ENCODE measurements around the gene RRAS.
A peak's percentile ranks its signal among the peaks of the same experiment; 100 is the strongest.

The RRAS gene

DNA sequence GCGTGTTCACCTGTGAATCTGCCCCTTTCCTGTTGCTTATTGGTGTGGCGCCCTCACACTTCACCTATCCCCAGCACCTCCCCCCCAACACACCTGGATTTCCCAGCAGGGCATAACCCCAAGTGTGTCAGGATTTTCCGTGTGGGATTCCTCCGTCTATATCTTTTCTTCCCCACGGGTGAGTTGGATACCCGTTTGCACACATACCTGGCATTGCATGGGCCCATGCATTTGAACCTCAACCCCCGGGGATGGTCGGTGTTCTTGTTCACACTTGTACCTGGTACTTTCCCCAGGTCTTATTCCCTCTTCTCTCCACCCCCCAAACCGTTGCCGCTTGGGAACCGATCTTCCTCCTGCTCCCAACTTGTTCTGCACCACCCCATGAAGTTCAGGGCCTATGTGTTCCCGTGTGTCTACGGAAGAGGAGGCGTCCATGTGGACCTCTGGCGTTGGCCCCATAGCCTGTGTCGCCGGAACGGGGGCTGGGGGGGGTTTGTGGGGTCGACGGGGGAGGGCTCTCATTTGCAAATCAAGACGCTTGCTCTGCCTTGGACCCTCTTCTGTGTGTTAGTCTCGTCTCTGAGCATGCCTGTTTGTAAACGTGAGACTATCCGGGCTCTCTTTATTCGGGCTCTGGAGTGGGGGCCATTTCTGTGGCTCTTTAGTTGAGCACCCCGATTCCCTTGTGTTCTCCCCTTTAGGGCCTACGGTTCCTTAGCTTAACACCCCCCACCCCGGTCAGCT is 47.3 kb downstream of the RRAS start:
- TF ChIP-seq CTCF (IDR thresholded peaks at IDR 0.05; ENCODE audit: low read depth, low read length), result no peak
- H3K4me3 ChIP-seq (ENCODE audit: low read depth, low read length), result peak overlapping the region; percentile 65

DNA sequence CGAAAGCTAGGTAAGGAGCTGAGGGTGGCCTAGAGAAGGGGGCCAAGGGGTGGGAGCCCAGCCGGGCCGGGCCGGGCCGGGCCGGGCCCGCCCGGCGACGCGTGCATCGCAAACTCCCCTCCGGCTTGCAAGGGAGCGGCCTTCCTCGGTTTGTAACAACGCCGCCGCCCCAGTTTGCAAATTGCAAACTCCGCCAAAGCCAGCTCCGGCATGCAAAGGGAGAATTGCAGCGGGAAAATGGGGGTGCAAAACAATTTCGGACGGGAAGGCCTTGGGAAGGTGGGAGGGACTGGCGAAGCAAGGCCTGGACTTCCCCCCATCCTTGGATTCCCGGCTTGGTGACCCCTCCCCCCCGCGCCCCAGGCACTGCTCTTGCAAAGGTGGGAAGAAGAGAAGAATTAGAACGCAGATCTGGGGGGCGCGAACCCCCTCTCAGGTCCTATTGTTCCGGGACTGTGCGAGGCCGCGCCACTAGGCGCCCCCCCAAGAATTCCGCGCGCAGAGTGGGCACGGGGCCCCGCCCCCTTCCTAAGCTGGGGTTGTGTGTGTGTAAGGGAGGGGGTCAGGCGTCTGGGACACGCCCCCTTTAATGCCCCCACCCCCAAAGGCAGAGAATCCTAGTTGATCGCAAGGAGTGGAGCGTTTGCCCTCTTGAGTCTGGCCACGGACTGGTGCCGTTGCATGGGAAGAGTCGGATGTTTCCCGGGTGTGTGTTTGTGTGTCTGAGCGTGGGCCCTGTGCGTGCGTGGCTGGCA is 48.0 kb downstream of the RRAS start:
- peak overlapping the region; percentile 65 for H3K4me3 ChIP-seq (ENCODE audit: low read depth, low read length)
- no peak for TF ChIP-seq CTCF (IDR thresholded peaks at IDR 0.05; ENCODE audit: low read depth, low read length)

DNA sequence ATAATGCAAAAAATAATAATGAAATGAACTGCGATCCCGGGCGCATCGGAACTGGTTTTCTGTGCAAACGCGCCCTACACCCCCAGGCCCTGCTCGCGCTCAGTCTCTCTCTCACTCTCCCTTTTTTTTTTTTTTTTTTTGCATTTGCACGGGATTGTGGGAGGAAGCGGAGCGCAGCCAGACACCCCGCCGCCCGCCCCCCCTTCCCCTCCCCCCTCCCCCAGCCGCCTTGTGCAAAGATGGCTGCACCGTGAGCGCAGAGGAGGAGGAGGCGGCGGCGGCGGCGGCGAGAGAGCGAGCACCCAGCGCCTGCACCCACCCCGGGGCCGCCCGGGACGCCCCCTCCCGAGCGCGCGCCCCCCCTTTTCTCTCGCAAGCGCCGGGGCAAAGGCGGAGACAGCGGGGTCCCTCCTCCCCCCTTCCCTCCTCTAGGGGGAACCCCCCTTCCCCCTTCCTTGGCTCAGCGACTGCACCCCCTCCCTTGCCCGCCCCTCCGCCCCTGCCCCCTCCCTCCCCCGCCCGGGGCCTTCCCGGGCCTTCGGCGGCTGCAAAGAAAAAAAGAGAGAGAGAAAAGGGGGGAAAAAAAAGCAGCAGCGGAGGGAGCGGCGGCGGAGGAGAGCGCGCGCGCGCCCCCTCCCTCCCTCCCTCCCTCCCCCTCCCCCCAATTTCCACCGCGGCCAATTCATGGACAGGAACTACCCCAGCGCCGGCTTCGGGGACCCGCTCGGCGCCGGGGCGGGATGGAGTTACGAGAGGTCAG is 48.8 kb downstream of the RRAS start, which contains the start of gene PRR12:
Gene PRR12, plus strand, starts transcription at position 212 of the 760 bp plus-strand sequence. Its CDS starts 473 bp downstream, at position 685.
- no peak for TF ChIP-seq CTCF (IDR thresholded peaks at IDR 0.05; ENCODE audit: low read depth, low read length)

GRCh38 chr19:49590071-49590970 is 49.6 kb downstream of the RRAS start:
- H3K4me3 ChIP-seq (ENCODE audit: low read depth, low read length), result peak overlapping the region; percentile 65
- TF ChIP-seq CTCF (IDR thresholded peaks at IDR 0.05; ENCODE audit: low read depth, low read length), result no peak

More for the DNA sequence above, 48.8 kb downstream of the RRAS start, which contains the start of gene PRR12:
- H3K4me3 ChIP-seq (ENCODE audit: low read depth, low read length), result peak within 1 kb of the TSS; percentile 65

DNA sequence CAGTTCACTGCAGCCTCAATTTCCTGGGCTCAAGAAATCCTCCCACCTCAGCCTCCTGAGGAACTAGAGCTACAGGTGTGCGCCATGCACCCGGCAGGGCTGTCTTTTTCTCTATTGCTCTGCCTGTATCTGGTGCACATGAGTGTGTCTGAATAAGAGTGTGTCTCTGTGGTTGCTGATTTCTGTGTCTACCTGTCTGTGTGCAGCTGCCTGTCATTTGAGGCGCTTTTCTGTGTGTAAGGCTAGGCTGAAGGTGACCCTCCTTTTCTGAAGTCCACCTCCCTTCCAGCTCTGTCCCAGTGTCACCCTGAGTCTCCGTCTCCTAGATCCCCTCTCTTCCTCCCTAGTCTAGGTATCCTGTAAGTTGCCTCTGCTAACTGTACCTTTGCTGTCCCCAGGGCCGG is 50.4 kb downstream of the RRAS start:
- no peak for TF ChIP-seq CTCF (IDR thresholded peaks at IDR 0.05; ENCODE audit: low read depth, low read length)
- no peak overlapping the region for H3K4me3 ChIP-seq (ENCODE audit: low read depth, low read length)

DNA sequence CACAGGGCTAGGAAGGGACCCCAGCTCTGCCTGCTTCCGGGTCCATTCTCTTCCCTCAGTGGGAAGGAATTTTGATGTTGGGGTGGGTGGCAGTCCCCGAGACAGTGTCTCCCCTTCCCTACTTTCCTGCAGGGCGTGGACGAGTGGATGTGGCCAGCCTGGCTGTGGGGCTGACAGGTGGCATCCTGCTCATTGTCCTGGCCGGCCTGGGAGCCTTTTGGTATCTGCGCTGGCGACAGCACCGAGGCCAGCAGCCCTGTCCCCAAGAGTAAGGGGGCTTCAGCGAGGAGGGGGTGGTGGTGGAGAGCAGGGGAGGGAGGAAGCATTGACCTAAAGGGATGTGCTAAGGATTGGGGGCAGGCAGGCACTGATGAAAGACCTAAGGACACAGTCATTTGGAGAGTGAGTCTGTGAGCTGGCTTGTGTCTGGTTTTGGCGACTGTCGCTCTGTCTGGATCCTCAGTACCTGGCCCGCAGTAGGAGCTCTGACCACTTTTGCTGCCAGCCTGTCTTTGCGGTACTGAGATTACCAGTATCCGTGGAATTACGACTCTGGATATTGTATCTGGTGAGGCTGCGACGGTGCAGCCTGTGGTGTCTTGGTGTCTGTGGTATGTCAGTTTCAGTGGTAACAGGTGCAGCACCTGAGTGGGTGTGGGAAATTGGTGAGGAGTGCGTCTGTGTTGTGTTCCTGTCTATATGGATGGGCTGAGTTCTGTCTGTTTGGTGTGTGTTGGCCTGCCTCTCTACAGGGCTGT is 51.4 kb downstream of the RRAS start:
- no peak overlapping the region for H3K4me3 ChIP-seq (ENCODE audit: low read depth, low read length)
- TF ChIP-seq CTCF (IDR thresholded peaks at IDR 0.05; ENCODE audit: low read depth, low read length), result no peak
